Measurements from ENCODE around the gene RAP1A. TPM values are rescaled to one million over a fixed set of nuclear protein-coding genes. Genes with fewer than 3 reads are reported as not detected.
"Not testable (repeated sequence)": the region's sequence is repeated elsewhere in the genome, so short reads cannot be mapped to it uniquely, and the experiment has no call there.

The RAP1A gene
- total RNA-seq, 2 donors from 2014 or later: 109 to 112 TPM

GRCh38 chr1:111602974-111603373 lies 16.6 kb upstream of the RAP1A start:
- DNase-seq: no peak
- ATAC-seq: no peak
- Mint-ChIP-seq H3K27me3 (no peaks in the 10 kb centered on the region), H3K4me1 (peaks cover 71% of the 10 kb centered on the region), H3K36me3 (ENCODE audit: low read depth) (peaks cover 4% of the 10 kb centered on the region), H3K4me3 (peak overlapping the region; percentile 25), H3K27ac (peak overlapping the region; percentile 96)
- H3K9me3 ChIP-seq (ENCODE audit: control insufficient read depth, low read length, poor library complexity, severe bottlenecking): no peaks in the 10 kb centered on the region

GRCh38 chr1:111603979-111604378 lies 15.6 kb upstream of the RAP1A start:
- Mint-ChIP-seq H3K36me3 (ENCODE audit: low read depth) (peaks cover 4% of the 10 kb centered on the region), H3K4me1 (peaks cover 63% of the 10 kb centered on the region), H3K27me3 (no peaks in the 10 kb centered on the region), H3K27ac (peak overlapping the region; percentile 96), H3K4me3 (peak overlapping the region; percentile 81)
- DNase-seq: peak; percentile 38 to 57 (median 50)
- ATAC-seq: peak; percentile 98
- H3K9me3 ChIP-seq (ENCODE audit: control insufficient read depth, low read length, poor library complexity, severe bottlenecking): no peaks in the 10 kb centered on the region

- no peaks in the 10 kb centered on the region for H3K9me3 ChIP-seq (ENCODE audit: control insufficient read depth, low read length, poor library complexity, severe bottlenecking)
- peak overlapping the region; percentile 96 for H3K27ac Mint-ChIP-seq
- peaks cover 57% of the 10 kb centered on the region for H3K4me1 Mint-ChIP-seq
- DNase-seq: no peak
- H3K27me3 Mint-ChIP-seq: no peaks in the 10 kb centered on the region
- H3K36me3 Mint-ChIP-seq (ENCODE audit: low read depth): peaks cover 4% of the 10 kb centered on the region
- H3K4me3 Mint-ChIP-seq: peak overlapping the region; percentile 53
- no peak for ATAC-seq
Measured at GRCh38 chr1:111604931-111605330, 14.7 kb upstream of the RAP1A start.

- Mint-ChIP-seq H3K4me3 (no peak overlapping the region), H3K36me3 (ENCODE audit: low read depth) (peaks cover 4% of the 10 kb centered on the region), H3K27me3 (no peaks in the 10 kb centered on the region), H3K4me1 (peaks cover 52% of the 10 kb centered on the region), H3K27ac (peak overlapping the region; percentile 96)
- ATAC-seq: no peak
- no peak for DNase-seq
- H3K9me3 ChIP-seq (ENCODE audit: control insufficient read depth, low read length, poor library complexity, severe bottlenecking): no peaks in the 10 kb centered on the region
Measured at GRCh38 chr1:111605576-111605975, 14.0 kb upstream of the RAP1A start.

- DNase-seq; H3K27me3 Mint-ChIP-seq; H3K9me3 ChIP-seq (ENCODE audit: control insufficient read depth, low read length, poor library complexity, severe bottlenecking); ATAC-seq; H3K4me3 Mint-ChIP-seq; H3K36me3 Mint-ChIP-seq (ENCODE audit: low read depth): not testable (repeated sequence)
- H3K4me1 Mint-ChIP-seq: peaks cover 43% of the 10 kb centered on the region
- peak overlapping the region; percentile 96 for H3K27ac Mint-ChIP-seq
Measured at GRCh38 chr1:111606457-111607215, 13.0 kb upstream of the RAP1A start.

GRCh38 chr1:111608528-111608927 lies 11.1 kb upstream of the RAP1A start:
- H3K4me1 Mint-ChIP-seq: peaks cover 32% of the 10 kb centered on the region
- H3K27me3 Mint-ChIP-seq; H3K9me3 ChIP-seq (ENCODE audit: control insufficient read depth, low read length, poor library complexity, severe bottlenecking); DNase-seq; H3K36me3 Mint-ChIP-seq (ENCODE audit: low read depth); H3K27ac Mint-ChIP-seq; ATAC-seq; H3K4me3 Mint-ChIP-seq: not testable (repeated sequence)

- H3K4me3 Mint-ChIP-seq: no peak overlapping the region
- H3K36me3 Mint-ChIP-seq (ENCODE audit: low read depth): no peaks in the 10 kb centered on the region
- H3K27ac Mint-ChIP-seq: no peak overlapping the region
- H3K27me3 Mint-ChIP-seq: no peaks in the 10 kb centered on the region
- ATAC-seq: no peak
- no peak for DNase-seq
- no peaks in the 10 kb centered on the region for H3K9me3 ChIP-seq (ENCODE audit: control insufficient read depth, low read length, poor library complexity, severe bottlenecking)
- peaks cover 21% of the 10 kb centered on the region for H3K4me1 Mint-ChIP-seq
Measured at GRCh38 chr1:111611986-111612385, 7.6 kb upstream of the RAP1A start.

GRCh38 chr1:111615870-111616715 lies 3.5 kb upstream of the RAP1A start:
- peak overlapping the region; percentile 65 for H3K27ac Mint-ChIP-seq
- H3K9me3 ChIP-seq (ENCODE audit: control insufficient read depth, low read length, poor library complexity, severe bottlenecking): no peaks in the 10 kb centered on the region
- peak; percentile 65 for ATAC-seq
- peaks cover 42% of the 10 kb centered on the region for H3K4me1 Mint-ChIP-seq
- no peaks in the 10 kb centered on the region for H3K27me3 Mint-ChIP-seq
- peak in 1 of 3 donors; percentile 26 for DNase-seq
- peak overlapping the region; percentile 62 for H3K4me3 Mint-ChIP-seq
- H3K36me3 Mint-ChIP-seq (ENCODE audit: low read depth): peaks cover 3% of the 10 kb centered on the region

GRCh38 chr1:111618081-111618480 lies 1.5 kb upstream of the RAP1A start:
- Mint-ChIP-seq H3K4me3 (peak overlapping the region; percentile 69), H3K4me1 (peaks cover 58% of the 10 kb centered on the region), H3K36me3 (ENCODE audit: low read depth) (peaks cover 7% of the 10 kb centered on the region), H3K27ac (peak overlapping the region; percentile 65), H3K27me3 (no peaks in the 10 kb centered on the region)
- DNase-seq (no peak), ATAC-seq (no peak)
- no peaks in the 10 kb centered on the region for H3K9me3 ChIP-seq (ENCODE audit: control insufficient read depth, low read length, poor library complexity, severe bottlenecking)

- no peaks in the 10 kb centered on the region for H3K27me3 Mint-ChIP-seq
- peaks cover 7% of the 10 kb centered on the region for H3K36me3 Mint-ChIP-seq (ENCODE audit: low read depth)
- no peak for DNase-seq
- H3K27ac Mint-ChIP-seq: peak overlapping the region; percentile 98
- ATAC-seq: peak; percentile 5
- no peaks in the 10 kb centered on the region for H3K9me3 ChIP-seq (ENCODE audit: control insufficient read depth, low read length, poor library complexity, severe bottlenecking)
- H3K4me3 Mint-ChIP-seq: peak overlapping the region; percentile 99
- H3K4me1 Mint-ChIP-seq: peaks cover 65% of the 10 kb centered on the region
Measured at GRCh38 chr1:111618961-111619634, 491 bp upstream of the RAP1A start.

GRCh38 chr1:111620441-111620971 lies 917 bp downstream of the RAP1A start:
- ATAC-seq (peak; percentile 6), DNase-seq (no peak)
- Mint-ChIP-seq H3K4me3 (peak overlapping the region; percentile 99), H3K36me3 (ENCODE audit: low read depth) (peaks cover 7% of the 10 kb centered on the region), H3K27me3 (no peaks in the 10 kb centered on the region), H3K27ac (peak overlapping the region; percentile 98), H3K4me1 (peaks cover 64% of the 10 kb centered on the region)
- no peaks in the 10 kb centered on the region for H3K9me3 ChIP-seq (ENCODE audit: control insufficient read depth, low read length, poor library complexity, severe bottlenecking)

GRCh38 chr1:111621050-111621449 lies 1.5 kb downstream of the RAP1A start:
- Mint-ChIP-seq H3K27ac (peak overlapping the region; percentile 98), H3K4me1 (peaks cover 65% of the 10 kb centered on the region), H3K36me3 (ENCODE audit: low read depth) (peaks cover 7% of the 10 kb centered on the region), H3K27me3 (no peaks in the 10 kb centered on the region), H3K4me3 (peak overlapping the region; percentile 99)
- ATAC-seq (no peak), DNase-seq (no peak)
- no peaks in the 10 kb centered on the region for H3K9me3 ChIP-seq (ENCODE audit: control insufficient read depth, low read length, poor library complexity, severe bottlenecking)

- H3K9me3 ChIP-seq (ENCODE audit: control insufficient read depth, low read length, poor library complexity, severe bottlenecking): no peaks in the 10 kb centered on the region
- DNase-seq (no peak), ATAC-seq (no peak)
- Mint-ChIP-seq H3K27me3 (no peaks in the 10 kb centered on the region), H3K4me3 (peak overlapping the region; percentile 99), H3K4me1 (peaks cover 55% of the 10 kb centered on the region), H3K36me3 (ENCODE audit: low read depth) (peaks cover 7% of the 10 kb centered on the region), H3K27ac (peak overlapping the region; percentile 98)
Measured at GRCh38 chr1:111622166-111622565, 2.6 kb downstream of the RAP1A start.
